Right lobe of liver (tissue), 6 donors: ENCODE results near the gene ACKR1. TPM values are rescaled to one million over a fixed set of nuclear protein-coding genes. Genes with fewer than 3 reads are reported as not detected.

ENCODE experiments used
- ATAC-seq, 4 donors: fragments of 200-7000 bp; cut with Tn5 transposase; one replicate each; pipeline ENCODE4 v1.9.1; 2020; ENCODE audit warnings: mild to moderate bottlenecking in 4 of 4, moderate library complexity in 4 of 4
- DNase-seq, 3 donors: peaks; one replicate each; pipeline ENCODE4 v3.0.0-alpha.2; 2020
- H3K27ac ChIP-seq, 3 donors: fragments of 200-600 bp; one replicate each; pipeline ENCODE4 v1.8.0; 2022
- H3K27me3 ChIP-seq, 2 donors: fragments of 200-600 bp; one replicate each; pipeline ENCODE4 v1.8.0; 2022
- H3K36me3 ChIP-seq, 4 donors: fragments of 200-600 bp; sonication (generic) in 1 of 4; one replicate each; pipeline versions ENCODE4 v1.5.1 to v1.8.0; 2017 to 2022; ENCODE audit warnings: control low read depth in 1 of 4
- H3K4me1 ChIP-seq, 4 donors: fragments of 200-600 bp; sonication (generic) in 1 of 4; one replicate each; pipeline versions ENCODE4 v1.5.1 to v1.8.0; 2017 to 2022; ENCODE audit warnings: control low read depth in 1 of 4
- H3K4me3 ChIP-seq, 3 donors: fragments of 200-600 bp; one replicate each; pipeline ENCODE4 v1.8.0; 2022
- H3K9me3 ChIP-seq, 4 donors: fragments of 200-600 bp; sonication (generic) in 1 of 4; one replicate each; pipeline versions ENCODE4 v1.5.1 to v1.8.0; 2017 to 2022; ENCODE audit warnings: control low read depth in 1 of 4
- CTCF ChIP-seq, 4 donors: fragments of 200-600 bp in 3 of 4; fragments of 450-650 bp in 1 of 4; IDR thresholded peaks; one replicate each; pipeline versions ENCODE4 v1.5.1 to v1.8.0; 2016 to 2022; ENCODE audit warnings: antibody characterized with exemption in 4 of 4, mild to moderate bottlenecking in 2 of 4
- POLR2A ChIP-seq: fragments of 450-650 bp; IDR thresholded peaks from one replicate; pipeline ENCODE4 v1.6.1; 2017; ENCODE audit warnings: antibody characterized with exemption, mild to moderate bottlenecking
- WGBS: methylation state at CpG from one replicate; pipeline ENCODE4 v1.1.6; 2018; ENCODE audit warnings: low coverage, low lambda C conversion rate; ENCODE audit not compliant: insufficient coverage; ENCODE audit errors: missing lambda C conversion rate; 5-methylcytosine and 5-hydroxymethylcytosine counted together
- intact Hi-C, 2 donors: fragments of 100-400 bp; cut with DNase I; formaldehyde crosslinking; loops; one replicate each; pipeline versions ENCODE4 v1.11.2 to v1.14.1; 2022
- long read RNA-seq: library from polyadenylated mRNA; unstranded; transcript quantifications from one replicate; pipeline ENCODE4 v2.0.0, GENCODE V29; 2019
- total RNA-seq, 6 experiments: library from RNA; depleted of rRNA in 2 of 6; stranded (reverse); fragments of >200 nt in 2 of 6; fragmentation: NEBNext Ultra II Directional in 3 of 6; extraction: Animal tissue kit (Norgen Biotek cat#: 25700) in 3 of 6; gene quantifications; one replicate each; pipeline versions ENCODE4 v1.1.0 to v1.2.4, GENCODE V29; 2016 to 2023
- donor health status: DM: no; HTN: yes; CAD: no.
- donor health status: DM: no; HTN: no; CAD: no.
- donor health status: DM: no; HTN: no; CAD: no.
- donor health status: DM: no; HTN: yes; CAD: no.
- donor health status: DM: no; HTN: yes; CAD: no.

Gene ACKR1
- total RNA-seq: under 1 TPM in 4 of 6 experiments, not detected in 2; 0.12 to 0.53 (median 0.39) TPM
- long read RNA-seq: 0 reads

DNA sequence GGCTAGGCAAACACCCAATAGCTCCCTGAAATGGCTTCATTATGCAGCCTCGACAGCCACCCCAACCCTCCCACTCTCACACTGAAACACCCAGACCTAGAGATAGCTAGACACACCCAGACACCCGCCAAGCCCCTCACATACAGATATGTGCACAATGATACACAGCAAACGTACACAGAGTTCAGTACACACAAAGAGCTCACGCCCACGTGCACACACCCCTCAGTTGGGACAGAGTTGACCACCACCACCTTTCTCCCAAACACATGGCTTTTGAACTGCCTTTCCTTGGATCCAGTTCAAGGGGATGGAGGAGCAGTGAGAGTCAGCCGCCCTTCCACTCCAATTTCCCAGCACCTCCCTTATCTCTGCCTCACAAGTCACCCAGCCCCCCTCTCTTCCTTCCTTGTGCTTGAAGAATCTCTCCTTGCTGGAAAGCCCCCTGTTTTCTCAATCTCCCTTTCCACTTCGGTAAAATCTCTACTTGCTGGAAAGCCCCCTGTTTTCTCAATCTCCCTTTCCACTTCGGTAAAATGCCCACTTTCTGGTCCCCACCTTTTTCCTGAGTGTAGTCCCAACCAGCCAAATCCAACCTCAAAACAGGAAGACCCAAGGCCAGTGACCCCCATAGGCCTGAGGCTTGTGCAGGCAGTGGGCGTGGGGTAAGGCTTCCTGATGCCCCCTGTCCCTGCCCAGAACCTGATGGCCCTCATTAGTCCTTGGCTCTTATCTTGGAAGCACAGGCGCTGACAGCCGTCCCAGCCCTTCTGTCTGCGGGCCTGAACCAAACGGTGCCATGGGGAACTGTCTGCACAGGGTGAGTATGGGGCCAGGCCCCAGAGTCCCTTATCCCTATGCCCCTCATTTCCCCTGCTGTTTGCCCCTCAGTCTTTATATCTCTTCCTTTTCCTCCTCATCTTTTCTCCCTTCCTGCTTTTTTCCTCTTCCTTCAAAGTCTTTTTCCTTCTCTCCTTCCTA, at the start of gene ACKR1:
TSS of gene ACKR1 (plus strand) at position 715 of the 981 bp plus-strand sequence. CDS start at position 800, 85 bp downstream.
- no peaks in the 10 kb centered on the region for H3K4me1 ChIP-seq
- TF ChIP-seq CTCF (IDR thresholded peaks at IDR 0.05): no peak
- no peak for TF ChIP-seq POLR2A
- H3K36me3 ChIP-seq: no peaks in the 10 kb centered on the region
- DNase-seq (no peak), ATAC-seq (peak in 2 of 4 donors; percentile 13 to 31)
- 13% methylated on average over 5 of the region's 13 CpGs for WGBS
- intact Hi-C loops: loop anchor here in 1 of 2 donors (10.0 kb wide), 1 partner anchor 60 kb away; no protein-coding TSS in a partner anchor
- H3K4me3 ChIP-seq: no peak within 1 kb of the TSS
- H3K27ac ChIP-seq: no peak within 1 kb of the TSS
- H3K27me3 ChIP-seq: no peaks in the 10 kb centered on the region
- no peaks in the 10 kb centered on the region for H3K9me3 ChIP-seq

DNA sequence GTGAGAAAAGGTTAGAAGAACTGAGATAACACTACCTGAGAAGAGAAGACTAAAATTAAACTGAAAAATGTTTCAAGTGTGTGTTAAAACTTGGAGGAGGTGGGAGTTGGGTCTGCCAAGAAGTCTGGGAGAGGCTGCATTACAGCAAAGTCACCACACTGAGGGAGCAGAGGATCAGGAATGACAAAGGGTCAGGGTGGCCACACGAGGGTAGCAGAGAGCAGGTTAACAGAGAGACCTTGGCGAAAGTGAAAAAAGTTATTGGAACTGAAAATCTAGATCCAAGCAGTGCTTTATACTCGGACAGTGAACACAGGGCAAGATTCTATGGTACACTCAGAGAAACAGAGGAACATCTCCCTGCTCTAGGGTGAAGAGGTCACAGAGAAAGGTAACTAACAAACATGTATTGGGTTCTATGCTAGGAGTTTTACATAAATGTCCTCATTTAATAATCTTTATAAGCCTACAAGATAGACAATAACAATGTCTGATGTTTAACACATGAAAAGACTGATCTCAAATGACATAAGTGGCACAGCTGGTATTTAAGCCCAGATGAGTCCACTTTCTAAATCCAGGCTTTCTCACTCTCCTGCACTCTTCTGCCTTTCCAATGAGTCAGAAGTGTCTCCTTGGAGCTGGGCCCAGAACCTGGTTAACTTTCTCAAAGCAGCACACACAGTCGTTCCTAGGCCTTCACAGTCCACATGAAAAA, 43.5 kb upstream of the ACKR1 start:
- ATAC-seq (peak; percentile 100), DNase-seq (peak; percentile 62 to 75 (median 69))
- Histone ChIP-seq H3K9me3 (no peaks in the 10 kb centered on the region), H3K36me3 (no peaks in the 10 kb centered on the region), H3K4me1 (peaks cover 0 to 4% (median 0%) of the 10 kb centered on the region in 4 donors), H3K27me3 (no peaks in the 10 kb centered on the region), H3K27ac (no peak overlapping the region), H3K4me3 (no peak overlapping the region)
- WGBS: 5% methylated on average over 4 of the region's 4 CpGs
- intact Hi-C loops: loop anchor here (10.0 kb wide), 2 partner anchors 54 to 734 kb away; no protein-coding TSS in a partner anchor
- TF ChIP-seq POLR2A (no peak), CTCF (IDR thresholded peaks at IDR 0.05) (peak; percentile 88 to 97 (median 96))

- WGBS: 71% methylated on average over 1 of the region's 1 CpG
- H3K27me3 ChIP-seq: no peaks in the 10 kb centered on the region
- intact Hi-C loops: loop anchor here (10.0 kb wide), 2 partner anchors 53 to 733 kb away; no protein-coding TSS in a partner anchor
- ATAC-seq (no peak), DNase-seq (no peak)
- H3K4me1 ChIP-seq: peaks cover 0 to 4% (median 0%) of the 10 kb centered on the region in 4 donors
- H3K9me3 ChIP-seq: no peaks in the 10 kb centered on the region
- H3K27ac ChIP-seq: no peak overlapping the region
- no peak overlapping the region for H3K4me3 ChIP-seq
- H3K36me3 ChIP-seq: no peaks in the 10 kb centered on the region
- no peak for TF ChIP-seq CTCF (IDR thresholded peaks at IDR 0.05)
- no peak for TF ChIP-seq POLR2A
Observed at GRCh38 chr1:159161719-159162026, 43.0 kb upstream of the ACKR1 start.

- ATAC-seq (no peak), DNase-seq (no peak)
- Histone ChIP-seq H3K27me3 (no peaks in the 10 kb centered on the region), H3K36me3 (no peaks in the 10 kb centered on the region), H3K9me3 (no peaks in the 10 kb centered on the region), H3K27ac (no peak overlapping the region), H3K4me1 (peaks cover 0 to 4% (median 0%) of the 10 kb centered on the region in 4 donors), H3K4me3 (no peak overlapping the region)
- no peak for TF ChIP-seq POLR2A
- TF ChIP-seq CTCF (IDR thresholded peaks at IDR 0.05): no peak
- 44% methylated on average over 4 of the region's 4 CpGs for WGBS
- intact Hi-C loops: loop anchor here (10.0 kb wide), 2 partner anchors 52 to 732 kb away; no protein-coding TSS in a partner anchor
Observed at GRCh38 chr1:159162516-159163265, 42.0 kb upstream of the ACKR1 start.
